ENCODE data around the gene EPDR1. TPM values are rescaled to one million over a fixed set of nuclear protein-coding genes. Genes with fewer than 3 reads are reported as not detected.
A peak's percentile ranks its signal among the peaks of the same experiment; 100 is the strongest.

The EPDR1 gene
- total RNA-seq = 10 to 100 TPM in 3 of 6 experiments, 1 to 10 TPM in 3; 4.1 to 34.1 (median 13.2) TPM
- long read RNA-seq, partial matches to known transcripts = 0 of 2 reads
- long read RNA-seq, other reads (novel, unspliced or antisense) = 0 of 2 reads

GRCh38 chr7:37920305-37920848 is at the start of gene EPDR1:
Gene EPDR1 (plus strand): TSS chr7:37920640. CDS start chr7:37920940, 300 bp downstream.
- no peaks in the 10 kb centered on the region for H3K27me3 ChIP-seq
- ATAC-seq (peak; percentile 71 to 80 (median 79)), DNase-seq (peak; percentile 70 to 74 (median 71))
- WGBS (ENCODE audit: insufficient coverage, low coverage, low lambda C conversion rate, missing lambda C conversion rate) = 33% methylated on average over 5 of the region's 22 CpGs
- peak within 1 kb of the TSS; percentile 81 to 85 (median 82) for H3K4me3 ChIP-seq
- TF ChIP-seq POLR2A (IDR thresholded peaks at IDR 0.05) = peak; percentile 75
- TF ChIP-seq, protein P1, sequence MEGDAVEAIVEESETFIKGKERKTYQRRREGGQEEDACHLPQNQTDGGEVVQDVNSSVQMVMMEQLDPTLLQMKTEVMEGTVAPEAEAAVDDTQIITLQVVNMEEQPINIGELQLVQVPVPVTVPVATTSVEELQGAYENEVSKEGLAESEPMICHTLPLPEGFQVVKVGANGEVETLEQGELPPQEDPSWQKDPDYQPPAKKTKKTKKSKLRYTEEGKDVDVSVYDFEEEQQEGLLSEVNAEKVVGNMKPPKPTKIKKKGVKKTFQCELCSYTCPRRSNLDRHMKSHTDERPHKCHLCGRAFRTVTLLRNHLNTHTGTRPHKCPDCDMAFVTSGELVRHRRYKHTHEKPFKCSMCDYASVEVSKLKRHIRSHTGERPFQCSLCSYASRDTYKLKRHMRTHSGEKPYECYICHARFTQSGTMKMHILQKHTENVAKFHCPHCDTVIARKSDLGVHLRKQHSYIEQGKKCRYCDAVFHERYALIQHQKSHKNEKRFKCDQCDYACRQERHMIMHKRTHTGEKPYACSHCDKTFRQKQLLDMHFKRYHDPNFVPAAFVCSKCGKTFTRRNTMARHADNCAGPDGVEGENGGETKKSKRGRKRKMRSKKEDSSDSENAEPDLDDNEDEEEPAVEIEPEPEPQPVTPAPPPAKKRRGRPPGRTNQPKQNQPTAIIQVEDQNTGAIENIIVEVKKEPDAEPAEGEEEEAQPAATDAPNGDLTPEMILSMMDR (IDR thresholded peaks at IDR 0.05) = peak; percentile 30 to 57 (median 36)
- no peaks in the 10 kb centered on the region for H3K36me3 ChIP-seq
- H3K9me3 ChIP-seq = no peaks in the 10 kb centered on the region
- intact Hi-C loops (cut with DNase I) = no loop called here
- peak within 1 kb of the TSS; percentile 74 to 83 (median 79) for H3K27ac ChIP-seq
- peaks cover 0 to 16% (median 6%) of the 10 kb centered on the region in 4 donors for H3K4me1 ChIP-seq

DNA sequence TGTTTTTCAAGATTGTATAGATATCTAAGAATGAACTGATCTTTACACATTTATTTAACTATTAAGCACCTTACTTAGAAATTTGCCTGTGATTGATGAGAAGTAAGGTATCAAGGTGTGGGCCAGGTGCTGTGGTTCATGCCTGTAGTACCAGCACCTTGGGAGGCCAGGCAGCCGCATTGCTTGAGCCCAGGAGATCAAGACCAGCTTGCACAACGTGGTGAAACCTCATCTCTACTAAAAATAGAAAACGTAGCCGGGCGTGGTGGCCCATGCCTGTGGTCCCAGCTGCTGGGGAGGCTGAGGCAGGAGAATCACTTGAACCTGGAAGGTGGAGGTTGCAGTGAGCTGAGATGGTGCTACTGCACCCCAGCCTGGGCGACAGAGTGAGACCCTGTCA is 38.4 kb upstream of the EPDR1 start:
- Histone ChIP-seq H3K4me1 (no peaks in the 10 kb centered on the region), H3K27me3 (no peaks in the 10 kb centered on the region), H3K27ac (no peak overlapping the region), H3K9me3 (no peaks in the 10 kb centered on the region), H3K4me3 (no peak overlapping the region), H3K36me3 (no peaks in the 10 kb centered on the region)
- no peak for ATAC-seq
- 60% methylated on average over 5 of the region's 6 CpGs for WGBS (ENCODE audit: insufficient coverage, low coverage, low lambda C conversion rate, missing lambda C conversion rate)
- intact Hi-C loops (cut with DNase I) = no loop called here
- TF ChIP-seq POLR2A (IDR thresholded peaks at IDR 0.05) = no peak
- TF ChIP-seq, protein P1 (IDR thresholded peaks at IDR 0.05) = no peak
- no peak for DNase-seq

DNA sequence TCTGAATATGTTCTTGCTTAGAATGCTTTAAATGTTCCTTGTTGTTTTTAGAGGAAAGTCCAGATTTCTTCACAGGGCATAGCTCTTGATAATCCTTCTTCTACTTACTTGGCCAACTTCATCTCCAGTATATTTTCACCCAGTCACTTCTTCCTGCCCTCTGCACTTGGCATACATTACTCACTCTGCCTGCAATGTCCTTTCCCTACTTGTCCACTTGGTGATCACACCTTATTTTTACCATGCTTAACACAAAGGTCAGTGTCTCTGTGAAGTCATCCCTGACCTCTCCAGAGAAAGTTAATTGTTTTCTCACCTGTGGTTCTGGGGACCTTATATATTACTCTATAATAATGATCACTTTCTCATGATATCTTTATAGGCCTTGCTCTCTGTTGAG is 27.1 kb upstream of the EPDR1 start:
- Histone ChIP-seq H3K4me1 (no peaks in the 10 kb centered on the region), H3K27me3 (no peaks in the 10 kb centered on the region), H3K36me3 (no peaks in the 10 kb centered on the region), H3K4me3 (no peak overlapping the region), H3K9me3 (no peaks in the 10 kb centered on the region), H3K27ac (no peak overlapping the region)
- ATAC-seq (no peak), DNase-seq (no peak)
- TF ChIP-seq, protein P1 (IDR thresholded peaks at IDR 0.05) = no peak
- no peak for TF ChIP-seq POLR2A (IDR thresholded peaks at IDR 0.05)
- intact Hi-C loops (cut with DNase I) = loop anchor here in 1 of 2 donors (10.0 kb wide), 1 partner anchor 331 kb away; no protein-coding TSS in a partner anchor

DNA sequence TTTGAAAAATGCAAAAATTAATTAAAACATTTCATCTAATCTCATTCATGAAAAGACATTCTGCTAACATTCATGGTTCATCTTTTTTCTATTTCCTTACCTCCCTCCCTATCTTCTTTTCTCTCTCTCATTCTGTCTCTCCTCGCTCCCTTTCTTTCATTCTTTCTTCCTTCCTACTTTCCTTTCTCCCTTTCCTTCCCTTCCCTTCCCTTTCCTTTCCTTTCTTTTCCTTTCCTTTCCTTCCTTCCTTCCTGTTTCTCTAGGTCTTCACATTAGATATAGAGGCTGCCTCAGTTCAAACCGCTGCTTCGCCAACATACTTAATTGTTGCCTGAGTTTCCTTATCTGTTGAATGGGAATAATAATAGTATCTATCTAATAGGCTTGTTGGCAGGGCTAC is 25.8 kb upstream of the EPDR1 start:
- no peak overlapping the region for H3K4me3 ChIP-seq
- no peaks in the 10 kb centered on the region for H3K4me1 ChIP-seq
- H3K27me3 ChIP-seq = no peaks in the 10 kb centered on the region
- TF ChIP-seq, protein P1 (IDR thresholded peaks at IDR 0.05) = no peak
- TF ChIP-seq POLR2A (IDR thresholded peaks at IDR 0.05) = no peak
- H3K9me3 ChIP-seq = no peaks in the 10 kb centered on the region
- WGBS (ENCODE audit: insufficient coverage, low coverage, low lambda C conversion rate, missing lambda C conversion rate) = 96% methylated on average over 3 of the region's 3 CpGs
- ATAC-seq = no peak
- DNase-seq = no peak
- intact Hi-C loops (cut with DNase I) = loop anchor here in 1 of 2 donors (10.0 kb wide), 1 partner anchor 330 kb away; no protein-coding TSS in a partner anchor
- H3K27ac ChIP-seq = no peak overlapping the region
- H3K36me3 ChIP-seq = no peaks in the 10 kb centered on the region
